Measurements from ENCODE around the gene ITGA3. TPM values are rescaled to one million over a fixed set of nuclear protein-coding genes. Genes with fewer than 3 reads are reported as not detected.
A peak's percentile ranks its signal among the peaks of the same experiment; 100 is the strongest.

ITGA3 gene
- total and polyA plus RNA-seq, 4 donors, result 48.1 to 159 (median 131) TPM

GRCh38 chr17:50078430-50078829, 22.5 kb downstream of the ITGA3 start:
- intact Hi-C loops (cut with DNase I), result no loop called here
- H3K4me3 ChIP-seq (ENCODE audit: low read length in 2 of 2), result no peak overlapping the region
- DNase-seq, result no peak
- ATAC-seq (ENCODE audit: low FRiP score), result no peak
- H3K27me3 ChIP-seq (ENCODE audit: control insufficient read depth in 1 of 2, insufficient read depth in 2 of 2, low read length in 1 of 2), result no peaks in the 10 kb centered on the region
- WGBS, 2 donors, result 91 to 92% methylated on average over 4 of the region's 4 CpGs
- H3K4me1 ChIP-seq (ENCODE audit: control insufficient read depth in 1 of 2, insufficient read depth in 2 of 2, low read length in 2 of 2), result no peaks in the 10 kb centered on the region
- no peaks in the 10 kb centered on the region for H3K9me3 ChIP-seq (ENCODE audit: control insufficient read depth, low read length)
- no peak overlapping the region for H3K27ac ChIP-seq (ENCODE audit: low read depth in 1 of 2, low read length in 2 of 2)
- peaks cover 5 to 27% of the 10 kb centered on the region in 2 donors for H3K36me3 ChIP-seq (ENCODE audit: control insufficient read depth in 1 of 2, insufficient read depth in 2 of 2, low read length in 1 of 2)

DNA sequence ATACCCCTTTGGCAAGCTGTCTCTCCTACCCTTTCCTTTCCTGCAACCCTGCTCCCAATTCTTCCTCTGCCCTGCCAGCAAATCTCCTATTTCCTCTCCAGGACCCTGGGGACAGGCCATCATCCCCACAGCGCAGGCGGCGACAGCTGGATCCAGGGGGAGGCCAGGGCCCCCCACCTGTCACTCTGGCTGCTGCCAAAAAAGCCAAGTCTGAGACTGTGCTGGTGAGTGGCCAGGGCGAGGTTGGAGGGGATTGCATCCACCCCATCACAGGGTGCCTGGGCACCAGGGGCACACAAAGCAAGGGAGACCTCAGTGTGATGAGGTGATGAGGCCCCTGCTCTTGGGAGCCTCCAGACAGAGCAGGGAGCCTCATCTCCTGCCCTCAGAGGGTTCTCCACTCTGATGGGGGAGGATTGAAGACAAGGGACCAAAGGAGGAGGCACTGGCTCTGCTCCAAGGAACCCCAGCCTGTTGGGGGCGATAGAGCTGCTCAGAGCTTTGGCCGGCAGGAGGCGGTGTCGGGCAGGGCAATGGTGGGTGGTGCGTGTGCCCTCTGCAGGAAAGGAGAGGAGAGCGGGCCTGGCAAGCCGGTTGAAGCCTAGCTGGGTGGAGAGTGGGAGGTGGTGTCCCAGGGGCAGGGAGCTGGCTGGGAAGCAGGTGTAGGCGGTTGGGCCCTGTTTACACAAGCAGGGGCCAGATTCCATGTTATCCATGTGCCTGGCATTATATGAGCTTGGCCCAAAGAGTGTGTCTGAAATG, 23.6 kb downstream of the ITGA3 start:
- Histone ChIP-seq H3K27ac (ENCODE audit: low read depth in 1 of 2, low read length in 2 of 2) (peak overlapping the region in 1 of 2 donors; percentile 13), H3K4me1 (ENCODE audit: control insufficient read depth in 1 of 2, insufficient read depth in 2 of 2, low read length in 2 of 2) (no peaks in the 10 kb centered on the region), H3K4me3 (ENCODE audit: low read length in 2 of 2) (no peak overlapping the region), H3K36me3 (ENCODE audit: control insufficient read depth in 1 of 2, insufficient read depth in 2 of 2, low read length in 1 of 2) (peaks cover 5 to 22% of the 10 kb centered on the region in 2 donors), H3K9me3 (ENCODE audit: control insufficient read depth, low read length) (no peaks in the 10 kb centered on the region), H3K27me3 (ENCODE audit: control insufficient read depth in 1 of 2, insufficient read depth in 2 of 2, low read length in 1 of 2) (no peaks in the 10 kb centered on the region)
- ATAC-seq (ENCODE audit: low FRiP score) (peak; percentile 61), DNase-seq (peak; percentile 74 to 90)
- WGBS, 2 donors, result 27 to 28% methylated on average over 12 of the region's 12 CpGs
- intact Hi-C loops (cut with DNase I), result loop anchor here in 1 of 2 donors (10.0 kb wide), 1 partner anchor 515 kb away; no protein-coding TSS in a partner anchor

DNA sequence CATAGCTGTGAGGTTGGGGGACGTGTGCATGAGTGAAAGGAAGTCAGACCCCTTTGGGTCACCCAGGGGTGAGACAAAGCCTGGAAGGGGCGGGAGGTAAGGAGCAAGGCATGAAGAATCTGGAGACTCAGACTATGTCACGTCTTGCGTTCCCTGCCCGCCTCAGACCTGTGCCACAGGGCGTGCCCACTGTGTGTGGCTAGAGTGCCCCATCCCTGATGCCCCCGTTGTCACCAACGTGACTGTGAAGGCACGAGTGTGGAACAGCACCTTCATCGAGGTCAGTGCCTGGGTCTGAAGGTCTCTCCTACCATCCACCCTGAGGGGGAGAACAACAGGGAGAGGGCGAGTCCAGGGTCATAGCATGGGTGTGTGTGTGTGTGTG, 24.2 kb downstream of the ITGA3 start:
- WGBS, 2 donors, result 54 to 62% methylated on average over 11 of the region's 11 CpGs
- H3K4me1 ChIP-seq (ENCODE audit: control insufficient read depth in 1 of 2, insufficient read depth in 2 of 2, low read length in 2 of 2), result no peaks in the 10 kb centered on the region
- peaks cover 3 to 22% of the 10 kb centered on the region in 2 donors for H3K36me3 ChIP-seq (ENCODE audit: control insufficient read depth in 1 of 2, insufficient read depth in 2 of 2, low read length in 1 of 2)
- H3K27ac ChIP-seq (ENCODE audit: low read depth in 1 of 2, low read length in 2 of 2), result peak overlapping the region in 1 of 2 donors; percentile 13
- intact Hi-C loops (cut with DNase I), result loop anchor here in 1 of 2 donors (10.0 kb wide), 1 partner anchor 515 kb away; no protein-coding TSS in a partner anchor
- no peaks in the 10 kb centered on the region for H3K9me3 ChIP-seq (ENCODE audit: control insufficient read depth, low read length)
- H3K27me3 ChIP-seq (ENCODE audit: control insufficient read depth in 1 of 2, insufficient read depth in 2 of 2, low read length in 1 of 2), result no peaks in the 10 kb centered on the region
- DNase-seq, result peak; percentile 32 to 70
- ATAC-seq (ENCODE audit: low FRiP score), result no peak
- no peak overlapping the region for H3K4me3 ChIP-seq (ENCODE audit: low read length in 2 of 2)

GRCh38 chr17:50080827-50081226, 24.9 kb downstream of the ITGA3 start:
- no peak for ATAC-seq (ENCODE audit: low FRiP score)
- H3K27me3 ChIP-seq (ENCODE audit: control insufficient read depth in 1 of 2, insufficient read depth in 2 of 2, low read length in 1 of 2), result no peaks in the 10 kb centered on the region
- H3K4me1 ChIP-seq (ENCODE audit: control insufficient read depth in 1 of 2, insufficient read depth in 2 of 2, low read length in 2 of 2), result no peaks in the 10 kb centered on the region
- peaks cover 2 to 20% of the 10 kb centered on the region in 2 donors for H3K36me3 ChIP-seq (ENCODE audit: control insufficient read depth in 1 of 2, insufficient read depth in 2 of 2, low read length in 1 of 2)
- WGBS, 2 donors, result 58 to 63% methylated on average over 7 of the region's 7 CpGs
- no peak overlapping the region for H3K4me3 ChIP-seq (ENCODE audit: low read length in 2 of 2)
- intact Hi-C loops (cut with DNase I), result loop anchor here in 1 of 2 donors (10.0 kb wide), 1 partner anchor 516 kb away; no protein-coding TSS in a partner anchor
- H3K27ac ChIP-seq (ENCODE audit: low read depth in 1 of 2, low read length in 2 of 2), result no peak overlapping the region
- peak; percentile 24 to 59 for DNase-seq
- no peaks in the 10 kb centered on the region for H3K9me3 ChIP-seq (ENCODE audit: control insufficient read depth, low read length)

GRCh38 chr17:50081757-50082156, 25.8 kb downstream of the ITGA3 start:
- ATAC-seq (ENCODE audit: low FRiP score) (no peak), DNase-seq (peak in 1 of 2 donors; percentile 6)
- Histone ChIP-seq H3K9me3 (ENCODE audit: control insufficient read depth, low read length) (no peaks in the 10 kb centered on the region), H3K27ac (ENCODE audit: low read depth in 1 of 2, low read length in 2 of 2) (no peak overlapping the region), H3K4me3 (ENCODE audit: low read length in 2 of 2) (no peak overlapping the region), H3K4me1 (ENCODE audit: control insufficient read depth in 1 of 2, insufficient read depth in 2 of 2, low read length in 2 of 2) (no peaks in the 10 kb centered on the region), H3K36me3 (ENCODE audit: control insufficient read depth in 1 of 2, insufficient read depth in 2 of 2, low read length in 1 of 2) (peaks cover 0 to 20% of the 10 kb centered on the region in 2 donors), H3K27me3 (ENCODE audit: control insufficient read depth in 1 of 2, insufficient read depth in 2 of 2, low read length in 1 of 2) (no peaks in the 10 kb centered on the region)
- intact Hi-C loops (cut with DNase I), result loop anchor here in 1 of 2 donors (10.0 kb wide), 1 partner anchor 517 kb away; no protein-coding TSS in a partner anchor
- 76 to 77% methylated on average over 5 of the region's 5 CpGs for WGBS, 2 donors

GRCh38 chr17:50087246-50087911, 31.5 kb downstream of the ITGA3 start:
- Histone ChIP-seq H3K9me3 (ENCODE audit: control insufficient read depth, low read length) (no peaks in the 10 kb centered on the region), H3K27ac (ENCODE audit: low read depth in 1 of 2, low read length in 2 of 2) (peak overlapping the region in 1 of 2 donors; percentile 10), H3K4me3 (ENCODE audit: low read length in 2 of 2) (no peak overlapping the region), H3K4me1 (ENCODE audit: control insufficient read depth in 1 of 2, insufficient read depth in 2 of 2, low read length in 2 of 2) (no peaks in the 10 kb centered on the region), H3K27me3 (ENCODE audit: control insufficient read depth in 1 of 2, insufficient read depth in 2 of 2, low read length in 1 of 2) (no peaks in the 10 kb centered on the region), H3K36me3 (ENCODE audit: control insufficient read depth in 1 of 2, insufficient read depth in 2 of 2, low read length in 1 of 2) (peaks cover 0 to 7% of the 10 kb centered on the region in 2 donors)
- peak; percentile 82 to 89 for DNase-seq
- WGBS, 2 donors, result 46 to 48% methylated on average over 9 to 10 of the region's 10 CpGs
- ATAC-seq (ENCODE audit: low FRiP score), result peak; percentile 79
- intact Hi-C loops (cut with DNase I), result loop anchor here in 1 of 2 donors (1.0 to 10.0 kb wide), 2 partner anchors 61 to 523 kb away; no protein-coding TSS in a partner anchor

GRCh38 chr17:50087912-50088405, 32.0 kb downstream of the ITGA3 start:
- Histone ChIP-seq H3K4me3 (ENCODE audit: low read length in 2 of 2) (no peak overlapping the region), H3K4me1 (ENCODE audit: control insufficient read depth in 1 of 2, insufficient read depth in 2 of 2, low read length in 2 of 2) (no peaks in the 10 kb centered on the region), H3K36me3 (ENCODE audit: control insufficient read depth in 1 of 2, insufficient read depth in 2 of 2, low read length in 1 of 2) (peaks cover 0 to 7% of the 10 kb centered on the region in 2 donors), H3K9me3 (ENCODE audit: control insufficient read depth, low read length) (no peaks in the 10 kb centered on the region), H3K27ac (ENCODE audit: low read depth in 1 of 2, low read length in 2 of 2) (no peak overlapping the region), H3K27me3 (ENCODE audit: control insufficient read depth in 1 of 2, insufficient read depth in 2 of 2, low read length in 1 of 2) (no peaks in the 10 kb centered on the region)
- intact Hi-C loops (cut with DNase I), result loop anchor here (1.0 to 10.0 kb wide), 3 partner anchors 61 to 523 kb away; no protein-coding TSS in a partner anchor
- DNase-seq, result peak in 1 of 2 donors; percentile 40
- no peak for ATAC-seq (ENCODE audit: low FRiP score)
- WGBS, 2 donors, result 83 to 85% methylated on average over 18 to 19 of the region's 19 CpGs

DNA sequence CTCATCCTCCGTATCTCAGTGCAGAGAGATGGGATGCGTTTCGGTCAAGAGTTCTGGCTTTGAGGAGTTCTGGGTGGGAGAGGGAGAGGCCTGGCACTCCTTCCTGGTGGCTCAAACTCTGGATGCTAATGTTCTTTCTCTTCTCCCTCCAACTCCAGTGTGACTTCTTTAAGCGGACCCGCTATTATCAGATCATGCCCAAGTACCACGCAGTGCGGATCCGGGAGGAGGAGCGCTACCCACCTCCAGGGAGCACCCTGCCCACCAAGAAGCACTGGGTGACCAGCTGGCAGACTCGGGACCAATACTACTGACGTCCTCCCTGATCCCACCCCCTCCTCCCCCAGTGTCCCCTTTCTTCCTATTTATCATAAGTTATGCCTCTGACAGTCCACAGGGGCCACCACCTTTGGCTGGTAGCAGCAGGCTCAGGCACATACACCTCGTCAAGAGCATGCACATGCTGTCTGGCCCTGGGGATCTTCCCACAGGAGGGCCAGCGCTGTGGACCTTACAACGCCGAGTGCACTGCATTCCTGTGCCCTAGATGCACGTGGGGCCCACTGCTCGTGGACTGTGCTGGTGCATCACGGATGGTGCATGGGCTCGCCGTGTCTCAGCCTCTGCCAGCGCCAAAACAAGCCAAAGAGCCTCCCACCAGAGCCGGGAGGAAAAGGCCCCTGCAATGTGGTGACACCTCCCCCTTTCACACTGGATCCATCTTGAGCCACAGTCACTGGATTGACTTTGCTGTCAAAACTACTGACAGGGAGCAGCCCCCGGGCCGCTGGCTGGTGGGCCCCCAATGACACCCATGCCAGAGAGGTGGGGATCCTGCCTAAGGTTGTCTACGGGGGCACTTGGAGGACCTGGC, 33.3 kb downstream of the ITGA3 start:
- 71 to 74% methylated on average over 25 of the region's 25 CpGs for WGBS, 2 donors
- H3K36me3 ChIP-seq (ENCODE audit: control insufficient read depth in 1 of 2, insufficient read depth in 2 of 2, low read length in 1 of 2), result peaks cover 0 to 7% of the 10 kb centered on the region in 2 donors
- H3K4me3 ChIP-seq (ENCODE audit: low read length in 2 of 2), result no peak overlapping the region
- peak in 1 of 2 donors; percentile 39 for DNase-seq
- H3K27ac ChIP-seq (ENCODE audit: low read depth in 1 of 2, low read length in 2 of 2), result no peak overlapping the region
- H3K27me3 ChIP-seq (ENCODE audit: control insufficient read depth in 1 of 2, insufficient read depth in 2 of 2, low read length in 1 of 2), result no peaks in the 10 kb centered on the region
- intact Hi-C loops (cut with DNase I), result loop anchor here (2.0 to 10.0 kb wide), 2 partner anchors 62 to 524 kb away; no protein-coding TSS in a partner anchor
- no peaks in the 10 kb centered on the region for H3K9me3 ChIP-seq (ENCODE audit: control insufficient read depth, low read length)
- no peaks in the 10 kb centered on the region for H3K4me1 ChIP-seq (ENCODE audit: control insufficient read depth in 1 of 2, insufficient read depth in 2 of 2, low read length in 2 of 2)
- ATAC-seq (ENCODE audit: low FRiP score), result no peak

Measured in aorta (tissue), 5 donors.